GM12865 (cell line): Measurements from ENCODE around the gene FRMPD2.
"Not testable (repeated sequence)": the region's sequence is repeated elsewhere in the genome, so short reads cannot be mapped to it uniquely, and the experiment has no call there.

ENCODE experiments used
- DNase-seq: peaks from one replicate; pipeline ENCODE4 v3.0.0; 2010; ENCODE audit warnings: low read depth
- H3K4me3 ChIP-seq: 2 replicates; pipeline ENCODE4 v1.5.1; 2011; ENCODE audit warnings: mild to moderate bottlenecking, low read depth, low read length, control low read depth
- TF ChIP-seq, protein P1 (sequence below): IDR thresholded peaks from 2 replicates; pipeline ENCODE4 v1.5.1; 2011; ENCODE audit warnings: low read length, control low read depth, low read depth, inconsistent platforms; ENCODE audit not compliant: insufficient read depth; ENCODE audit errors: missing control alignments

Gene FRMPD2

DNA sequence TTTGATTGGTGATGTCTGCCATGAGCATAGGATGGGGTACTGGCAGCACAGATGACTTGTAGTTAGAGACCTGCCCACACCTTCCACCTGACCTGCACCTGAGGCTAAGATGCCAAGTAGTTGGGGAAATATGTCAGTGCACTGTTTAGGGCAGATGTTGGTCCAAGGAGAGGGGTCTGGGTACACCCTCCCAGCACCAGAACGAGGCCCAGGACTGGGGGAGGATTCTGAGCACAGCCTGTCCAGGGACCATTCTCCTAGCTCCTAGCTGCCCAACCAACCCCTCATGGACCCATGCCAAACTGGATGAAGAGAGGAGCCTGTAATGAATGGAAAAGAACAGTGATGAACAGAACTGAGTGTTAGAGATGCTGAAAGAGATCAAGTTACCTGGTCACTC lies 28.0 kb downstream of the FRMPD2 start:
- TF ChIP-seq, protein P1, sequence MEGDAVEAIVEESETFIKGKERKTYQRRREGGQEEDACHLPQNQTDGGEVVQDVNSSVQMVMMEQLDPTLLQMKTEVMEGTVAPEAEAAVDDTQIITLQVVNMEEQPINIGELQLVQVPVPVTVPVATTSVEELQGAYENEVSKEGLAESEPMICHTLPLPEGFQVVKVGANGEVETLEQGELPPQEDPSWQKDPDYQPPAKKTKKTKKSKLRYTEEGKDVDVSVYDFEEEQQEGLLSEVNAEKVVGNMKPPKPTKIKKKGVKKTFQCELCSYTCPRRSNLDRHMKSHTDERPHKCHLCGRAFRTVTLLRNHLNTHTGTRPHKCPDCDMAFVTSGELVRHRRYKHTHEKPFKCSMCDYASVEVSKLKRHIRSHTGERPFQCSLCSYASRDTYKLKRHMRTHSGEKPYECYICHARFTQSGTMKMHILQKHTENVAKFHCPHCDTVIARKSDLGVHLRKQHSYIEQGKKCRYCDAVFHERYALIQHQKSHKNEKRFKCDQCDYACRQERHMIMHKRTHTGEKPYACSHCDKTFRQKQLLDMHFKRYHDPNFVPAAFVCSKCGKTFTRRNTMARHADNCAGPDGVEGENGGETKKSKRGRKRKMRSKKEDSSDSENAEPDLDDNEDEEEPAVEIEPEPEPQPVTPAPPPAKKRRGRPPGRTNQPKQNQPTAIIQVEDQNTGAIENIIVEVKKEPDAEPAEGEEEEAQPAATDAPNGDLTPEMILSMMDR, result no peak
- no peak for DNase-seq
- no peak overlapping the region for H3K4me3 ChIP-seq

DNA sequence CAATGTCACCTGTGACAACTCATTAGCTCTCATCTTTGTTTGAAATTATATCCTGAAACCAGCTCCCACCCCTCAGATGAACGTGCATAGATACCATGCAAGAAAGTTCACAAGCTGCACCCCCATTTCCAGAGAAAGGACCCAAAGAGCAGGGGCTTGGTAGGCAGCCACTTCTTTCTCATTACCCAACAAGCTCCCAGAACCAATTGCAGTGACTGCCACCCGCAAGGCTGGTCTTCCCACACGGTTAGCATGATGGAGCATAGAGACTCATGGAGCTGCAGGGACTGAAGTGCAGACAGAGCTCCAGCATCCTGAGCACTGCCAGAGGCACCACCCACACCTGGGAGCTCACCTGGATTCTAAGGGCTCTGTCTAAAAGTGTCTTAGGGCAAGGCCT lies 28.5 kb downstream of the FRMPD2 start:
- H3K4me3 ChIP-seq, result no peak overlapping the region
- no peak for DNase-seq
- TF ChIP-seq, protein P1, result no peak

DNA sequence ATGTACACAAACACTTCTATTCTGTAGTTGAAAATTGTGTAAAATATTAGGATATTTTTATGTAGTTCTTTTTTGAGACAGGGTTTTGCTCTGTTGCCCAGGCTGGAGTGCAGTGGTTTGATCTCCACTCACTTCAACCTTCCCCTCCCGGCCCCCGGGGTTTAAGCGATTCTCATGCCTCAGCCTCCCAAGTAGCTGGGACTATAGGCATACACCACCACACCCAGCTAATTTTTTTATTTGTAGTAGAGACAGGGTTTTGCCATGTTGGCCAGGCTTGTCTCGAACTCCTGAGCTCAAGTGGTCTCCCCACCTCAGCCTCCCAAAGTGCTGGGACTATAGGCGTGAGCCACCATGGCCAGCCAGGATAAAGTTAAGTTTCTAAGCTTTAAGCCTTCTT lies 30.6 kb downstream of the FRMPD2 start:
- DNase-seq, H3K4me3 ChIP-seq: not testable (repeated sequence)

DNA sequence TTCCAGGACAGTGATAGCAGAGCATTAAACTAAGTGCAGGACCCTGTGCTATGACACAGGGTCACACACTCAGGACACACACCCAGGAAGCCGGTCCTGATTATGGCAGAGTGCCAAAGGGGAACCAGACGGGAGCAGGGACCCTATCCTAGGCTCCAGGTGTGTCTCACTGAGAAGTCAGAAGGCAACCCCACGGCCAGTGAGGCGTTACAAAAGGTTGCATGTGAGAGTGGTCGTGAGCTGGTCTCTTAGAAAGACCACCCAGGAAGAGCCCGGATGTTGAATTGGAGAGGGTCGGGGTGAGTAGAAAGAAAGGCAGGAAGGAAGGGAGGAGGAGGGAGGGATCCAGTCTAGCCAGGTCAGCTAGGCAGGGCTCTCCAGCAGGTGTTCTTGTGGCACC lies 31.0 kb downstream of the FRMPD2 start:
- TF ChIP-seq, protein P1, result no peak
- H3K4me3 ChIP-seq, result no peak overlapping the region
- DNase-seq, result no peak

DNA sequence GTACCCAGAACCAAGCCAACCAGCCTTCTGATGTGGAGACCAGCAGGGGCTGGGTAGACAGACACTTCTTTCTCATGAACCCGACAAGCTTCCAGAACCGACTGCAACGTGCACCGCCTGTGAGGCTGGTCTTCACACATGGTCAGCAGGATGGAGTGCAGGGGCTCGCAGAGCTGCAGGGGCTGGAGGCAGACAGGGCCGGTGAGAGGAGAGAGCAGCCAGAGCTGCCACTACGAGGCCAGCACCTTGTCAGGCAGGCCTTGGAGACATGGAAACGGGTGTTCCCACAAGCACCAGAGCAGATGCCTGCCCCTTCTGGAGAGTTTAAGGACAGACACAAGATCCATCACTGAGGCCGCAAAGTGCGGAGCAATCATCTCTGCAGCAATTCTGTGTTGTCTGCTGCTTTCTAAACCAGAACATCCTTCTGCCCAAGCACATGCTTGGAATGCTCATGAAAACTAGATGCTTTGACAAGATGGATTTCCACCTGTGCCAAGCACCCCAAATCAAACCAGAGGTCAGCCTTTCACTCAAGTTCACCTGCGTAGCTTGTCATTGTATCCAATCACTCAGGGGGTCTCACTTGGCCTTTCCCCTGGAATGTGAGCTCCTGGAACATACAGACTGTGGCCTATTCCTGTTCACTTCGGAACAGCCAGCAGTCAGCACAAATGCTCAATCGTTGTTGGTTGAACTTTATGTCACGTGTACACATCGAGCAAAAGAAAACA lies 32.2 kb downstream of the FRMPD2 start:
- no peak for DNase-seq
- no peak overlapping the region for H3K4me3 ChIP-seq
- TF ChIP-seq, protein P1, result no peak

DNA sequence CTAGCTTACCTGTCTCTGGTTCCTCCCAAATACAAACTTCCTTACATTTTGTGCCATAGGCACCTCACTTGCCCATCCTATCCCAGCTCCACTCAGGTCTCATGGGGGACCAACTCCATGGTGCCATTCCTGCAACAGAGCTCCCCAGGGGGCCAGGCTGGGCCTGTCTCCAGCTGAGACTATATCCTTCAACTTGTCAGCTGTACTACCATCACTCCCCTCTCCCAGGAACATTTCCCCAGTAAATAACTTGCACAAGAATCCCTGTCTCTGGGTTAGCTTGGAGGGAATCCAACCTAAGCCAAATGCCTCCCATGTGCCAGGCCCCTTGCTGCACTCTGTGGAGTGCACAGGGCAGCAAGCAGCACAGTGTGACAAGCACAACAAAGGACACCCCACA lies 33.2 kb downstream of the FRMPD2 start:
- H3K4me3 ChIP-seq, result no peak overlapping the region
- TF ChIP-seq, protein P1, result no peak
- DNase-seq, result no peak

DNA sequence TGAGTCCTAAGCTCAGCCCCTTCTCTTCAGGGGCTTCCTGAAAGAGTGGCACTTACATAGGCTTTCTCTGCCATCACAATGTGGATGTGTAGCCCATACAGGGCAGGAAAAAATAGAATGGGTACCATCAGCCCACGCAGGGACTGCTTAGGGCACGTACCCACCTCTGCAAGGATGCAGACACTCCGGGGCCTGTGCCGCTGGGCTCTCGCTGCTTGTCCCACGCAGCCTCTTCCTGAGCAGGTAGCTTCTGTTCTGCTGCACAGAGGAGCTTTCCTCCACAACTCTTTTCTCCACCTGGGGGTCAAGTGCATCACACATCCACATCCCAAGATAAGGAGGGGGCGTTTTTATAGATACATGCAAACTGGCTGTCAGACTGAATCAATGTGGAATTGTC lies 34.3 kb downstream of the FRMPD2 start:
- DNase-seq, result no peak
- H3K4me3 ChIP-seq, result no peak overlapping the region
- TF ChIP-seq, protein P1, result no peak
